Neural cell (in vitro differentiated cells): ENCODE measurements around the gene C6orf120. TPM values are rescaled to one million over a fixed set of nuclear protein-coding genes. Genes with fewer than 3 reads are reported as not detected.

Experiments used
- H2AFZ ChIP-seq: fragments of 200-600, 300-800 bp; sonication (generic), shearing (Covaris generic); 2 replicates; pipeline ENCODE4 v1.6.0; 2014; ENCODE audit warnings: low read depth, mild to moderate bottlenecking, antibody characterized with exemption, low read length, moderate library complexity
- H3F3A ChIP-seq: fragments of 200-600 bp; shearing (Covaris generic); 2 replicates; pipeline ENCODE4 v1.6.1; 2016; ENCODE audit warnings: mild to moderate bottlenecking, moderate library complexity, mixed read lengths, antibody characterized with exemption, low read length; ENCODE audit not compliant: insufficient read depth, poor library complexity, severe bottlenecking
- H3K27ac ChIP-seq: fragments of 200-600, 300-800 bp; sonication (generic), shearing (Covaris generic); 2 replicates; pipeline ENCODE4 v1.5.1; 2014; ENCODE audit warnings: mild to moderate bottlenecking, low read length, moderate library complexity
- H3K27me3 ChIP-seq: fragments of 300-800, 200-600 bp; sonication (generic), shearing (Covaris generic); 2 replicates; pipeline ENCODE4 v1.6.0; 2014; ENCODE audit warnings: mild to moderate bottlenecking, low read depth, low read length, moderate library complexity; ENCODE audit not compliant: insufficient read depth
- H3K36me3 ChIP-seq: fragments of 300-800, 200-600 bp; sonication (generic), shearing (Covaris generic); 2 replicates; pipeline ENCODE4 v1.5.1; 2014; ENCODE audit warnings: mild to moderate bottlenecking, antibody characterized with exemption, low read length, moderate library complexity; ENCODE audit not compliant: insufficient read depth
- H3K4me2 ChIP-seq: fragments of 300-800, 200-600 bp; sonication (generic), shearing (Covaris generic); 2 replicates; pipeline ENCODE4 v1.6.0; 2014; ENCODE audit warnings: mild to moderate bottlenecking, low read length
- H3K4me3 ChIP-seq: fragments of 300-800, 200-600 bp; sonication (generic), shearing (Covaris generic); 2 replicates; pipeline ENCODE4 v1.5.1; 2014; ENCODE audit warnings: mild to moderate bottlenecking, low read length, moderate library complexity
- H3K79me2 ChIP-seq: fragments of 200-600 bp; shearing (Covaris generic); replicated peaks from 2 replicates; pipeline ENCODE4 v1.6.0; 2014; ENCODE audit warnings: mild to moderate bottlenecking, low read length, moderate library complexity; ENCODE audit not compliant: insufficient read depth
- H3K9ac ChIP-seq: fragments of 300-800, 200-600 bp; sonication (generic), shearing (Covaris generic); 2 replicates; pipeline ENCODE4 v1.6.1; 2016; ENCODE audit warnings: mild to moderate bottlenecking, low read length, mixed read lengths
- H3K9me2 ChIP-seq: fragments of 200-600 bp; shearing (Covaris generic); 2 replicates; pipeline ENCODE4 v1.6.1; 2016; ENCODE audit warnings: mild to moderate bottlenecking, low read length, mixed read lengths; ENCODE audit not compliant: insufficient read depth
- H3K9me3 ChIP-seq: fragments of 200-600, 300-800 bp; sonication (generic), shearing (Covaris generic); 2 replicates; pipeline ENCODE4 v1.6.1; 2016; ENCODE audit warnings: mild to moderate bottlenecking, mixed run types, low read length, moderate library complexity, mixed read lengths
- H4K20me1 ChIP-seq: fragments of 200-600 bp; shearing (Covaris generic); 2 replicates; pipeline ENCODE4 v1.6.1; 2016; ENCODE audit warnings: mild to moderate bottlenecking, mixed run types; ENCODE audit not compliant: insufficient read depth
- EP300 ChIP-seq: fragments of 450-650 bp; conservative IDR thresholded peaks from 2 replicates; pipeline ENCODE4 v1.6.1; 2014; ENCODE audit warnings: antibody characterized with exemption, mild to moderate bottlenecking, moderate library complexity; ENCODE audit not compliant: poor library complexity, severe bottlenecking
- EZH2 ChIP-seq: fragments of 200-600, 300-800 bp; shearing (Covaris generic), sonication (generic); IDR thresholded peaks from 2 replicates; pipeline ENCODE4 v1.6.1; 2014; ENCODE audit warnings: antibody characterized with exemption, low read length, borderline replicate concordance, mild to moderate bottlenecking; ENCODE audit not compliant: insufficient read depth, poor library complexity, severe bottlenecking
- MXI1 ChIP-seq: fragments of 450-650 bp; conservative IDR thresholded peaks from 2 replicates; pipeline ENCODE4 v1.6.1; 2014; ENCODE audit warnings: antibody characterized with exemption, mild to moderate bottlenecking; ENCODE audit not compliant: poor library complexity, severe bottlenecking
- POLR2AphosphoS5 ChIP-seq: IDR thresholded peaks from 2 replicates; pipeline ENCODE4 v1.6.1; 2012
- SMC3 ChIP-seq: fragments of 450-650 bp; conservative IDR thresholded peaks from 2 replicates; pipeline ENCODE4 v1.6.1; 2014; ENCODE audit warnings: antibody characterized with exemption, mild to moderate bottlenecking, moderate library complexity; ENCODE audit not compliant: poor library complexity
- polyA plus RNA-seq: library from polyadenylated mRNA; depleted of rRNA; stranded (reverse); fragments of >200 nt; gene quantifications from 2 replicates; pipeline ENCODE4 v1.2.3, GENCODE V29; 2014
- TF ChIP-seq, protein P1 (sequence below): IDR thresholded peaks from 2 replicates; pipeline ENCODE4 v1.6.1; 2012; ENCODE audit warnings: borderline replicate concordance
- TF ChIP-seq, protein P2 (sequence below): fragments of 450-650 bp; IDR thresholded peaks from 2 replicates; pipeline ENCODE4 v1.5.1; 2014; ENCODE audit warnings: antibody characterized with exemption, mild to moderate bottlenecking, moderate library complexity; ENCODE audit not compliant: poor library complexity, severe bottlenecking

C6orf120 gene
- polyA plus RNA-seq, 1 donor from 2014 or later, result 17.8 TPM

DNA sequence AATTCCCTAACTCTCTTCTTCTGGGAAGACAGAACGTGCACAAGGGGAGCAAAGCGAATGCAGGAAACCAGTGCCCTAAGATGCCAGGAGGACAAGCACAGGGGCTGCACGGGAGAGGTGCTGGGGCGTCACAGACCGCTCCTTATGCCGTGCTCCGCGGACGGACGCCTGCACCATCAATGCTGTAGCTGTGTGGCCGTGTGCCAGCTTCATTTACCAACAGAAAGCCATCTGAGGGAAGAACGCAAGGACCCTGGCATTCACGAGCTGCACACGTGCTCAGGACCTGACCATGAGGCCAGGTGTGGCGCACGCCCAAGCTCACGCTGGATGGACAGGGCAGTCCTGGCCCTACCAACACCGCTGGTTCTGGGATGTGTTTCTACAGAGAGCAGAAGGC, 35.5 kb upstream of the C6orf120 start:
- Histone ChIP-seq H3K27ac (no peak overlapping the region), H3K4me3 (no peak overlapping the region), H4K20me1 (no peaks in the 10 kb centered on the region), H3K9me3 (no peaks in the 10 kb centered on the region), H3K9me2 (no peaks in the 10 kb centered on the region), H3K4me2 (no peak overlapping the region), H3K79me2 (no peaks in the 10 kb centered on the region), H3F3A (no peaks in the 10 kb centered on the region), H2AFZ (no peak overlapping the region), H3K27me3 (no peaks in the 10 kb centered on the region), H3K36me3 (peaks cover 5% of the 10 kb centered on the region), H3K9ac (no peak overlapping the region)
- TF ChIP-seq SMC3, result no peak
- TF ChIP-seq EZH2, result no peak

DNA sequence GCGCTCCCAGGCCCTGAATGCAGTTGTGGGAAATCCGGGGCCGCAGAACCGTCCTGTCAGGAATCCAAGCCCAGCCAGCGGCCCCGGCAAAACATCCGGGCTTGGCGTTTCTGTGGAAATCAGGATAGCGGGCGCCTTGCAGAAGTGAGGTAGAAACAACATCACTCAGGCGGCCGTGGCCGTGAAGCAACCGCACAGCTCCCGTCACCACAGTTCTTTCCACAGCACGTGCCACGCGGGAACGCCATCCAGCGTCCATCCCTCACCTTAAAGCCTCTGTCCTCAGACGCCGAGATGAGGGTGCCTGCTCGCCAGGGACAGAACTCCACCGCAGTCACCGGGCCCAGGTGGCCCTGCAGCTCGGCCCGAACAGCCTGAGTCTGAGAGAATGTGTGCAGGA, 34.2 kb upstream of the C6orf120 start:
- H3F3A ChIP-seq, result no peaks in the 10 kb centered on the region
- H2AFZ ChIP-seq, result no peak overlapping the region
- TF ChIP-seq, protein P1, sequence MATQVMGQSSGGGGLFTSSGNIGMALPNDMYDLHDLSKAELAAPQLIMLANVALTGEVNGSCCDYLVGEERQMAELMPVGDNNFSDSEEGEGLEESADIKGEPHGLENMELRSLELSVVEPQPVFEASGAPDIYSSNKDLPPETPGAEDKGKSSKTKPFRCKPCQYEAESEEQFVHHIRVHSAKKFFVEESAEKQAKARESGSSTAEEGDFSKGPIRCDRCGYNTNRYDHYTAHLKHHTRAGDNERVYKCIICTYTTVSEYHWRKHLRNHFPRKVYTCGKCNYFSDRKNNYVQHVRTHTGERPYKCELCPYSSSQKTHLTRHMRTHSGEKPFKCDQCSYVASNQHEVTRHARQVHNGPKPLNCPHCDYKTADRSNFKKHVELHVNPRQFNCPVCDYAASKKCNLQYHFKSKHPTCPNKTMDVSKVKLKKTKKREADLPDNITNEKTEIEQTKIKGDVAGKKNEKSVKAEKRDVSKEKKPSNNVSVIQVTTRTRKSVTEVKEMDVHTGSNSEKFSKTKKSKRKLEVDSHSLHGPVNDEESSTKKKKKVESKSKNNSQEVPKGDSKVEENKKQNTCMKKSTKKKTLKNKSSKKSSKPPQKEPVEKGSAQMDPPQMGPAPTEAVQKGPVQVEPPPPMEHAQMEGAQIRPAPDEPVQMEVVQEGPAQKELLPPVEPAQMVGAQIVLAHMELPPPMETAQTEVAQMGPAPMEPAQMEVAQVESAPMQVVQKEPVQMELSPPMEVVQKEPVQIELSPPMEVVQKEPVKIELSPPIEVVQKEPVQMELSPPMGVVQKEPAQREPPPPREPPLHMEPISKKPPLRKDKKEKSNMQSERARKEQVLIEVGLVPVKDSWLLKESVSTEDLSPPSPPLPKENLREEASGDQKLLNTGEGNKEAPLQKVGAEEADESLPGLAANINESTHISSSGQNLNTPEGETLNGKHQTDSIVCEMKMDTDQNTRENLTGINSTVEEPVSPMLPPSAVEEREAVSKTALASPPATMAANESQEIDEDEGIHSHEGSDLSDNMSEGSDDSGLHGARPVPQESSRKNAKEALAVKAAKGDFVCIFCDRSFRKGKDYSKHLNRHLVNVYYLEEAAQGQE, result no peak
- no peak for TF ChIP-seq SMC3
- TF ChIP-seq, protein P2, sequence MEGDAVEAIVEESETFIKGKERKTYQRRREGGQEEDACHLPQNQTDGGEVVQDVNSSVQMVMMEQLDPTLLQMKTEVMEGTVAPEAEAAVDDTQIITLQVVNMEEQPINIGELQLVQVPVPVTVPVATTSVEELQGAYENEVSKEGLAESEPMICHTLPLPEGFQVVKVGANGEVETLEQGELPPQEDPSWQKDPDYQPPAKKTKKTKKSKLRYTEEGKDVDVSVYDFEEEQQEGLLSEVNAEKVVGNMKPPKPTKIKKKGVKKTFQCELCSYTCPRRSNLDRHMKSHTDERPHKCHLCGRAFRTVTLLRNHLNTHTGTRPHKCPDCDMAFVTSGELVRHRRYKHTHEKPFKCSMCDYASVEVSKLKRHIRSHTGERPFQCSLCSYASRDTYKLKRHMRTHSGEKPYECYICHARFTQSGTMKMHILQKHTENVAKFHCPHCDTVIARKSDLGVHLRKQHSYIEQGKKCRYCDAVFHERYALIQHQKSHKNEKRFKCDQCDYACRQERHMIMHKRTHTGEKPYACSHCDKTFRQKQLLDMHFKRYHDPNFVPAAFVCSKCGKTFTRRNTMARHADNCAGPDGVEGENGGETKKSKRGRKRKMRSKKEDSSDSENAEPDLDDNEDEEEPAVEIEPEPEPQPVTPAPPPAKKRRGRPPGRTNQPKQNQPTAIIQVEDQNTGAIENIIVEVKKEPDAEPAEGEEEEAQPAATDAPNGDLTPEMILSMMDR, result no peak
- no peak for TF ChIP-seq EZH2
- peaks cover 12% of the 10 kb centered on the region for H3K36me3 ChIP-seq
- no peaks in the 10 kb centered on the region for H3K27me3 ChIP-seq
- H3K9ac ChIP-seq, result no peak overlapping the region
- no peaks in the 10 kb centered on the region for H3K9me3 ChIP-seq
- H4K20me1 ChIP-seq, result no peaks in the 10 kb centered on the region
- H3K27ac ChIP-seq, result no peak overlapping the region
- H3K79me2 ChIP-seq, result no peaks in the 10 kb centered on the region
- no peak overlapping the region for H3K4me2 ChIP-seq
- H3K4me3 ChIP-seq, result no peak overlapping the region
- no peaks in the 10 kb centered on the region for H3K9me2 ChIP-seq

DNA sequence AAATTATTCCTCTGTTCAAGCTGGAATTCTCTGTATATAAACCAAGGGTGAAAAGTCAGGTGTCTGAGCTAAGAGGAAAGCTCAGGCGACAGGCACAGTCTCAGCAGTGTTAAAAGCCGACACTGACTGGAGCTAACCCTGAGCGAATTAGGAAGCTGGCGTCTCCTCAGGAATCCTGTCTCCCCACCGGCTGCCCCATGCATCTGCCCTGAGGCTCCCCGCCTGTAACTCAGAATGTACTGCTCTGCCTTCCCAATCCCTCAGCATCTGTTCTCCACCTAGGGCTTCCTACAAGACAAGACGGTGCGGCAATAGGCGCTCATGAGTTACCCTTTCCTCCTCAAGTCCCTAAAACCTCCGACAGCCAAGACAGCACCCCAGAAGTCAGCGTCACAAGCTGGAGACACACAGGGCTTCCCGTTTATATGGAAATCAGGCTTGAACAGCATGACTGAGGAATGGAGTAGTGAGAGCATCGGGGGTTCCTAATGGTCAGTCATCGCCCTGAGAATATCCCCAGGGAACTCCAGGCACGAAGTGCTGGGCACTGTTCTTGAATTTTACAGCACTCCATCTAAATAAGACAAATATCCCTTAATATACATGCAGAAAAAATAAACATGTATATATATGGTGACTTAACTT, 33.6 kb upstream of the C6orf120 start:
- no peaks in the 10 kb centered on the region for H3K9me3 ChIP-seq
- no peak overlapping the region for H2AFZ ChIP-seq
- no peaks in the 10 kb centered on the region for H3K79me2 ChIP-seq
- no peak overlapping the region for H3K27ac ChIP-seq
- no peak overlapping the region for H3K4me2 ChIP-seq
- no peak overlapping the region for H3K4me3 ChIP-seq
- no peaks in the 10 kb centered on the region for H3K27me3 ChIP-seq
- TF ChIP-seq MXI1 (no peak), EP300 (no peak), POLR2AphosphoS5 (no peak)
- TF ChIP-seq, protein P2, result no peak
- TF ChIP-seq, protein P1, result no peak
- no peaks in the 10 kb centered on the region for H3F3A ChIP-seq
- H3K36me3 ChIP-seq, result peaks cover 12% of the 10 kb centered on the region
- H3K9me2 ChIP-seq, result no peaks in the 10 kb centered on the region
- H4K20me1 ChIP-seq, result no peaks in the 10 kb centered on the region
- no peak overlapping the region for H3K9ac ChIP-seq
